SK-N-MC (cell line): ENCODE measurements around the gene SSU72.

Source experiments
- EZH2 ChIP-seq: fragments of 200-600 bp; sonication (generic); IDR thresholded peaks from one replicate; pipeline ENCODE4 v1.6.1; 2017; ENCODE audit warnings: antibody characterized with exemption
- FOXP2 ChIP-seq: optimal IDR thresholded peaks from 2 replicates; pipeline ENCODE3; 2011; ENCODE audit warnings: mild to moderate bottlenecking, moderate library complexity; ENCODE audit not compliant: insufficient read depth; ENCODE audit errors: extremely low read length, control extremely low read depth
- POLR2AphosphoS5 ChIP-seq: IDR thresholded peaks from 2 replicates; pipeline ENCODE4 v1.6.1; 2012; ENCODE audit warnings: mild to moderate bottlenecking, low read depth, low read length, borderline replicate concordance

- no peak for TF ChIP-seq EZH2
- TF ChIP-seq POLR2AphosphoS5 = no peak
- TF ChIP-seq FOXP2 = no peak
Measured at GRCh38 chr1:1617516-1617915, 42.9 kb upstream of the SSU72 start.
